T47D (cell line): Measurements from ENCODE around the gene SREBF2.
"Not testable (repeated sequence)": the region's sequence is repeated elsewhere in the genome, so short reads cannot be mapped to it uniquely, and the experiment has no call there.

Source experiments
- DNase-seq, 2 experiments: peaks; one replicate each; pipeline versions ENCODE4 v3.0.0 to v3.0.0-alpha.2; 2011 to 2012; ENCODE audit warnings: low read depth in 1 of 2, low spot score in 1 of 2
- JUND ChIP-seq: IDR thresholded peaks from 2 replicates; pipeline ENCODE4 v1.6.1; 2012; ENCODE audit warnings: low read depth
- in situ Hi-C: cut with HindIII; loops from 2 replicates; pipeline ENCODE4 v1.10.0; 2016; ENCODE audit warnings: low sequenced_read_pairs, low pct_unique_long_range_greater_than_20kb

SREBF2 gene

DNA sequence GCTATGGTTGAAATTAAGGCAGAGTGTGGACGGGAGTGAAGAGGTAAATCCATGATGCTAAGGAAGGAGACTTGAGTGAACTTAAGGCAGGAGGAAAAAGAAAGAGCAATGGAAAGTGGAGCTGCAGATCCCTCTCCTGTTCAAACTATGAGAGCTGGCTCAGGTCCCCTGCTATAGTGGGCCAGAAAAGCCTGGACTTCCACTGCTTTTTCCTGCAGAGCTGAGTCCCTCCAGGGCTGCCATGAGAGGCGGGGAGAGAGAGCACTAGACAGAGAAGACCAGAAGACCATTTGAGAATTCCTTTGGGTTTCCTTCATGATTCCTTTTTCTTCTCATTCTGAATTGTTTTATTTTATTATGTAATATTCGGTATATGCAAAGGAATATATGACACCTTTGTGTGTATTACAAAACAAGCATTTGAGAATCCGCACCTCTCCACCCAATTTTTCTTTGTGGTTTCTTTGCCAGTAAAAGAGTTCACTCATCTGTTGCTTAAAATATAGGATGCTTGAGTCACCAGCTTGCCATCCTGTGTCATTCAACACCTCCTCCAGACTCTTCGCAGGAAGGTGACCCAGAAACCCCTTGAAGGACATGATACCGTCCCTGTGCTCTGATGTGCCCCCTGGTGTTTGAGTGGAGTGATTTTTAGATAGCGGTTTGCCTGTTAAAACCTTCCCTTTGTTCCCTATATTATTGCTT, 24.4 kb downstream of the SREBF2 start:
- in situ Hi-C loops = no loop called here
- TF ChIP-seq JUND = no peak
- no peak for DNase-seq

GRCh38 chr22:41857860-41858199, 24.9 kb downstream of the SREBF2 start:
- no peak for DNase-seq
- no peak for TF ChIP-seq JUND
- in situ Hi-C loops = no loop called here

DNA sequence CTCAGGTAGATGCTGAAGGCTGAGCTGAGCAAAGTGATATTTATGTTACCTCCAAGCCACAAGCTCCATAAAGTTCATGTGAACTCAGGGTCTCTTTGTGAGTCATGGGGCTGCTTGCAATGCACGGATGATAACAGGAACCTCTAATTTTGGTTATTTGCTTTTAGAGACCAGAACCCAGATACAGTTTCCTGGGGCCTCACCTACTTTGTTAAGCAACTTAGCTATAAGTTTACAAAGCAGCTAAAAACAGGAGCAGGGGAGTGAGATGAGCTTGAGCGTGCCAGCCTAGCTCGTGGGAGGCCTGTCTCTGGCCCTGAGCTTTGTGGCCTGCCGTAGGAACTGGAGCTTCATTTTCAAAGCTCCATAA, 29.2 kb downstream of the SREBF2 start:
- in situ Hi-C loops = no loop called here
- no peak for TF ChIP-seq JUND
- no peak for DNase-seq

- TF ChIP-seq JUND = no peak
- in situ Hi-C loops = no loop called here
- DNase-seq = no peak
Measured at GRCh38 chr22:41862530-41863266, 29.8 kb downstream of the SREBF2 start.

GRCh38 chr22:41863472-41863871, 30.6 kb downstream of the SREBF2 start:
- peak; percentile 41 to 93 for DNase-seq
- TF ChIP-seq JUND = no peak
- in situ Hi-C loops = no loop called here

DNA sequence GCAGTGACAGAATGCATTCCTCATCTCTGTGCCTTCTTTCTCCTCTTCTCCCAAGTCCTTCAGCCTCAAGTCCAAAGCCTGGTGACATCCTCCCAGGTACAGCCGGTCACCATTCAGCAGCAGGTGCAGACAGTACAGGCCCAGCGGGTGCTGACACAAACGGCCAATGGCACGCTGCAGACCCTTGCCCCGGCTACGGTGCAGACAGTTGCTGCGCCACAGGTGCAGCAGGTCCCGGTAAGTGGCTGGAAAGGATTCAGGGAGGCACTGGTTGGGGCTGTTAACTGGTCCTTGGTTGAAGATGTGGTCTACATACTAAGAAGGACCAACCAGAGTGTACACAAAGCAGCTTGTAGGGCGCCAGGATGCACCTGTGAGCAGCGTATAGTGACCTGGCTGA, 35.7 kb downstream of the SREBF2 start:
- no peak for TF ChIP-seq JUND
- in situ Hi-C loops = no loop called here
- no peak for DNase-seq

GRCh38 chr22:41870081-41870480, 37.2 kb downstream of the SREBF2 start:
- in situ Hi-C loops, DNase-seq: not testable (repeated sequence)

DNA sequence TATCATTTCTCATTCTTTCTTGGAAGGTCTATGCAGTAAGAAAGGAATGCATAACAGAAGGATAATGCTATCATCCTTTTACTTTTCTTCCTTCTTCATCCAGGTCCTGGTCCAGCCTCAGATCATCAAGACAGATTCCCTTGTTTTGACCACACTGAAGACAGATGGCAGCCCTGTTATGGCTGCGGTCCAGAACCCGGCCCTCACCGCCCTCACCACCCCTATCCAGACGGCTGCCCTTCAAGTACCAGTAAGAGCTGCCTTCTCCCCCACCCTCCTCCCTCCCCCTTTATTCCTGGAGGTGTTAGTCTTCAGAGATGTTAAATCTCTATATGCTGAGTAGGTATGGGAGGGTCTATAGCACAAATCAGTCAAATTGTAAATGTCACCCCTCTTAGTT, 37.9 kb downstream of the SREBF2 start:
- DNase-seq = no peak

DNA sequence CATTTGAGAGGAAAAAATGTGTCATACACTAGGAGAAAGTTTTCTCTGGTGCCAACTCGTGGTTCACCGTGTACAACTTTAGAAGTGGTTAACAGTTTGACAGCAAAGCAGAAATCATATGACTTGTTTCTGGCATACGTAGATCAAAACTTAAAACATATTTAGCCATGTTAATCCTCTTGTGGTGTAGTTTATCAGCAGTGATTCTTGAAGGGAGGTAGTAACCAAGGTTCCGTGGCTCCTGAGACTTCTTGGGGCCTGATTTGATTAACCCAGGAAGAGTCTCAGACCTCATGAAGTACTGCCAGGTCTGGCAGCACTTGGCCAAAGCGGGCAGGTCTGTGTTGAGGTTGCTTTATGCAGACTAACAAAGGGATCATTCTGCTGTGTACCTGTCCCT, 40.5 kb downstream of the SREBF2 start:
- in situ Hi-C loops = no loop called here
- TF ChIP-seq JUND = no peak
- no peak for DNase-seq

More for the DNA sequence above, 37.9 kb downstream of the SREBF2 start:
- TF ChIP-seq JUND = no peak
- in situ Hi-C loops = no loop called here

GRCh38 chr22:41874090-41874489, 41.2 kb downstream of the SREBF2 start:
- in situ Hi-C loops = no loop called here
- no peak for DNase-seq
- TF ChIP-seq JUND = no peak

DNA sequence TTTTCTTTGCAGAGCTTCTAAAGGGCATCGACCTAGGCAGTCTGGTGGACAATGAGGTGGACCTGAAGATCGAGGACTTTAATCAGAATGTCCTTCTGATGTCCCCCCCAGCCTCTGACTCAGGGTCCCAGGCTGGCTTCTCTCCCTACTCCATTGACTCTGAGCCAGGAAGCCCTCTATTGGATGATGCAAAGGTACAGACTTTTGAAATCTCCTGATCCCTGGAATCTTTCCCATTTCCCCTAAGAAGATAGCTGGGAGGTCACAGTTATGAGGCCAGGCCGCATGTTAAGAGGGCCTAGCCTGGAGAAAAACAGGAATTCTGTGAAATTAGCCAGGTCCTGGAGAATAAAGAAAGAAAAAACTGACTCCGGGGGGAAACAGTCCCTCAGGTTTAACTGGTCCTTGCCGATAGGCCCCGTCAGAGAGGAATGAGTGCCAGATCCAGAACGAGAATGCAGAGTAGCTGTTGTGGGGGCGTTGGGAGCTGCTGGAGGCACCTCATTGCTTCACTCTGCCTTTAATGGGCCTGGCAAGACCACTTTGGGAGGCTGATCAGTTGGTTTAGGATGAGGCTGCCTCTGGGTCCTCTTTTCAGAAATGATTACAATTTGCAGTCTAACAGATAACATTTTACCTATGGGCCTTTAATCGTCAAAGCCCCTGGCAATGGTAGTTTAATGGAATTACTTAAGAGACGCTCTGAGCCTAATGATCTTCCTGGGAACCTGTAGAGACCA, 42.8 kb downstream of the SREBF2 start:
- TF ChIP-seq JUND = no peak
- in situ Hi-C loops = no loop called here

GRCh38 chr22:41876275-41876674, 43.4 kb downstream of the SREBF2 start:
- in situ Hi-C loops = no loop called here
- TF ChIP-seq JUND = no peak
- no peak for DNase-seq

More for the DNA sequence above, 42.8 kb downstream of the SREBF2 start:
- DNase-seq = no peak

DNA sequence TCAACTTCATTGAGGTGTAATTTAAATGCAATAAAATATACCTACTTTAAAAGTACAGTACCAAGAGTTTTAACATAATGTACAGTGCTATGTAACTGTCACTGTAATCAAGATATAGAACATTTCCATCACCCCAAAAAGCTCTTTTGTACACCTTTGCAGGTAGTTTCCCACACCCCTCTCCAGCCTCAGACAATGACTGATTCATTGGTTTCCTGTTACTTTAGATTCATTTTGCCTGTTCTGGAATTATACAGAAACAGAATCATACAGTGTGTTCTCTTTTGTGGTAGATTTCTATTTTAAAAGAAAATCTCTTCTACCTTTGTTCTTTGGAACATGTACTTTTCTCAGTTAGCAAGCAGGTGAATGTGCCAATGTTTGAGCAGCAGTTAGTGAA, 43.8 kb downstream of the SREBF2 start:
- no peak for DNase-seq
- in situ Hi-C loops = no loop called here

More for the DNA sequence above, 43.8 kb downstream of the SREBF2 start:
- no peak for TF ChIP-seq JUND
